Left ventricle myocardium inferior (tissue), 1 donor: ENCODE results near the gene CAMK2G. TPM values are rescaled to one million over a fixed set of nuclear protein-coding genes. Genes with fewer than 3 reads are reported as not detected.
"Not testable (repeated sequence)": the region's sequence is repeated elsewhere in the genome, so short reads cannot be mapped to it uniquely, and the experiment has no call there.

Source experiments
- DNase-seq: peaks from one replicate; pipeline ENCODE4 v3.0.0-alpha.2; 2020
- H3K27ac ChIP-seq: fragments of 200-600 bp; replicated peaks from 2 replicates; pipeline ENCODE4 v1.8.0; 2021
- H3K27me3 ChIP-seq: fragments of 200-600 bp; 2 replicates; pipeline ENCODE4 v1.8.0; 2021; ENCODE audit warnings: low read depth
- H3K36me3 ChIP-seq: fragments of 200-600 bp; 2 replicates; pipeline ENCODE4 v1.8.0; 2021
- H3K4me1 ChIP-seq: fragments of 200-600 bp; 2 replicates; pipeline ENCODE4 v1.8.0; 2021
- H3K4me3 ChIP-seq: fragments of 200-600 bp; 2 replicates; pipeline ENCODE4 v1.8.0; 2021; ENCODE audit warnings: mild to moderate bottlenecking, moderate library complexity
- H3K9me3 ChIP-seq: fragments of 200-600 bp; replicated peaks from 2 replicates; pipeline ENCODE4 v1.8.0; 2021
- CTCF ChIP-seq: fragments of 200-600 bp; IDR thresholded peaks from 2 replicates; pipeline ENCODE4 v1.8.0; 2021; ENCODE audit warnings: antibody characterized with exemption, mild to moderate bottlenecking, borderline replicate concordance
- intact Hi-C: fragments of 100-400 bp; cut with micrococcal nuclease; formaldehyde crosslinking; loops from one replicate; pipeline ENCODE4 v1.11.0; 2022
- total RNA-seq: library from RNA; stranded (reverse); fragmentation: NEBNext Ultra II Directional; extraction: Animal tissue kit (Norgen Biotek cat#: 25700); gene quantifications from one replicate; pipeline ENCODE4 v1.2.1, GENCODE V29; 2021
- donor health status: DM: no; HTN: yes; CAD: no; lungs with severe emphysema.

CAMK2G gene
- total RNA-seq, 1 donor from 2014 or later, result 12.5 TPM

GRCh38 chr10:73793456-73793855, 80.9 kb downstream of the CAMK2G start:
- H3K9me3 ChIP-seq, result no peaks in the 10 kb centered on the region
- no peak for TF ChIP-seq CTCF
- H3K36me3 ChIP-seq, result peaks cover 96% of the 10 kb centered on the region
- H3K27ac ChIP-seq, result no peak overlapping the region
- H3K4me3 ChIP-seq, result no peak overlapping the region
- peaks cover 5% of the 10 kb centered on the region for H3K4me1 ChIP-seq
- no peaks in the 10 kb centered on the region for H3K27me3 ChIP-seq
- intact Hi-C loops, result no loop called here
- no peak for DNase-seq

GRCh38 chr10:73791871-73792400, 82.4 kb downstream of the CAMK2G start:
- H3K9me3 ChIP-seq, result no peaks in the 10 kb centered on the region
- H3K27ac ChIP-seq, result no peak overlapping the region
- TF ChIP-seq CTCF, result no peak
- no peak overlapping the region for H3K4me3 ChIP-seq
- H3K4me1 ChIP-seq, result peaks cover 20% of the 10 kb centered on the region
- intact Hi-C loops, result no loop called here
- H3K27me3 ChIP-seq, result no peaks in the 10 kb centered on the region
- no peak for DNase-seq
- H3K36me3 ChIP-seq, result peaks cover 80% of the 10 kb centered on the region

DNA sequence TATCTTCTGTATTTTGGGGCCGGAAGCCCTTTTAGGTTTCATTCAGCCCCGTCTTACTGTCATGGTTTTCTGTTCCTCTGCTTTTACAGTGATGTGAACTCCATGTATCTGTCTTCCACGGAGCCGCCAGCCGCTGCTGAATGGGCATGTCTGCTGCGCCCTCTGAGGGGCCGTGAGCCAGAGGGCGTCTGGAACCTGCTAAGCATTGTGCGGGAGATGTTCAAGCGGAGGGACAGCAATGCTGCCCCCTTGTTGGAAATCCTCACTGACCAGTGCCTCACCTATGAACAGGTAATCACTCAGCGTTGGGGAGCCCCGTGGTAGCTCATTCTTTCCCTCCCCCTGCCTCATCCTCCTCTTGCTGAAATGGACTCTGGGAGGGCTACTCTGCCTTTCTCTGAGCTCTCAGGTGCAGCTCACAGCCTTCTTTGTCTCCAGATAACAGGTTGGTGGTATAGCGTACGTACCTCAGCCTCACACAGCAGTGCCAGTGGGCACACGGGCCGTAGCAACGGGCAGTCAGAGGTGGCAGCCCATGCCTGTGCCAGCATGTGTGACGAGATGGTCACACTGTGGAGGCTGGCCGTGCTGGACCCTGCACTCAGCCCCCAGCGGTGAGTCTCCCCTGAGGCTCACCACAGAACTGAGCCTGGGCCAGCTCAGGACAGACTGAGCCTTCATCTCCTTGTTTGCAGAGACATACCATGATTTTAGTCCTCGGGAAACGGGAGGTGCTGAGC, 83.3 kb downstream of the CAMK2G start:
- DNase-seq, result no peak
- no peak for TF ChIP-seq CTCF
- Histone ChIP-seq H3K4me1 (peaks cover 29% of the 10 kb centered on the region), H3K36me3 (peaks cover 72% of the 10 kb centered on the region), H3K4me3 (no peak overlapping the region), H3K27me3 (no peaks in the 10 kb centered on the region), H3K9me3 (no peaks in the 10 kb centered on the region), H3K27ac (no peak overlapping the region)
- intact Hi-C loops, result no loop called here

DNA sequence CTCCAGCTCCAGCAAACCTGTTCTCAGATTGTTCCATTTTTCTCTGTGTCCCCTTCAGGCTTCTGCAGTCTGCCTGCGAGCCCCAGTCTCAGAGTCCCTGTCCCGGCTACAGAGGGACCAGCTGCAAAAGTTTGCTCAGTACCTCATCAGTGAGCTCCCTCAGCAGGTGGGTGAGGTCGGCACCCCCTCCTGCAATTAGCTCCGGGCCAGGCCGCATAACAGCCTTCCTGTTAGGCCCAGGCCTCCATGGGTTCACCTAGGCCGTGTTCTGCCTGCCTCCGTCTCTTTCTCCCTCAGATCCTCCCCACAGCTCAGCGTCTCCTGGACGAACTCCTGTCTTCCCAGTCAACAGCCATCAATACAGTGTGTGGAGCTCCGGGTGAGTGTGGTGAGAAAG, 84.7 kb downstream of the CAMK2G start:
- Histone ChIP-seq H3K4me3 (no peak overlapping the region), H3K36me3 (peaks cover 58% of the 10 kb centered on the region), H3K4me1 (peaks cover 39% of the 10 kb centered on the region), H3K9me3 (no peaks in the 10 kb centered on the region), H3K27ac (no peak overlapping the region), H3K27me3 (no peaks in the 10 kb centered on the region)
- no peak for DNase-seq
- TF ChIP-seq CTCF, result no peak
- intact Hi-C loops, result no loop called here

DNA sequence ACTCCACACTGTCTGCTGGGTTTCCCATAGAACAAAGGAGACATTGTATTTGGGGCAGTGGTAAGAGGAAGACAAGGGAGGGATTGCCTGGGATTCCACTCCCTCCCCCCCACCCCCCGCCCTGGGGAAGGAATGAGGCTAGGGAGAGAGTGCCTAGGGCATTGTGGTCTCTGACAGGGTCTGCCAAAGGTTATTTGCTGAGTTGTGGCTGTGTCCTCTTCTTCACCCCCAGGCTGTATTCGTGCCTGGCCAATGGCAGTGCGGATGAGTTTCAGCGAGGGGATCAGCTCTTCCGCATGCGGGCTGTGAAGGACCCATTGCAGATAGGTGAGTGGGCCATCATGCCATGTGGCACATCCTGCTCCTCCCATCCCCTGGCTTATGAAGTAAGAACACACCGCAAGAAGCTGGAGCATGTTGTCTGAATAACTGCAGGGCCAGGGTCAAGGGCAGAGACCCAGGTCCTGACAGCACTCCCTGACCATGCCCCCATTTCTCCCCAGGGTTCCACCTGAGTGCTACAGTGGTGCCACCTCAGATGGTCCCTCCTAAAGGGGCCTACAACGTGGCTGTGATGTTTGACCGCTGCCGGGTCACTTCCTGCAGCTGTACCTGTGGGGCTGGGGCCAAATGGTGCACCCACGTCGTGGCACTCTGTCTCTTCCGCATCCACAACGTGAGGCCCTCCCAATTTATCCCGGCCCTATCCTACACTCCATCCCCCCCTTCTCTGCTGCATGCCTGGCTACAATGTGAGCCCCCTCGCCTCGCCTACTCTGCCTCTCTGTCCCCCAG, 85.3 kb downstream of the CAMK2G start:
- H3K4me1 ChIP-seq, result peaks cover 45% of the 10 kb centered on the region
- H3K27me3 ChIP-seq, result no peaks in the 10 kb centered on the region
- TF ChIP-seq CTCF, result no peak
- peaks cover 52% of the 10 kb centered on the region for H3K36me3 ChIP-seq
- no peaks in the 10 kb centered on the region for H3K9me3 ChIP-seq
- no peak for DNase-seq
- intact Hi-C loops, result no loop called here
- no peak overlapping the region for H3K27ac ChIP-seq
- H3K4me3 ChIP-seq, result no peak overlapping the region

GRCh38 chr10:73787031-73787800, 87.1 kb downstream of the CAMK2G start:
- H3K4me1 ChIP-seq, result peaks cover 64% of the 10 kb centered on the region
- H3K27ac ChIP-seq, H3K27me3 ChIP-seq, H3K9me3 ChIP-seq, intact Hi-C loops, DNase-seq: not testable (repeated sequence)
- H3K36me3 ChIP-seq, result peaks cover 33% of the 10 kb centered on the region
- H3K4me3 ChIP-seq, result peak overlapping the region; percentile 93
